ENCODE results near the gene PSTK. TPM values are rescaled to one million over a fixed set of nuclear protein-coding genes. Genes with fewer than 3 reads are reported as not detected.
A peak's percentile ranks its signal among the peaks of the same experiment; 100 is the strongest.

PSTK gene
- 2.8 TPM for total RNA-seq
- long read RNA-seq, partial matches to known transcripts: 0 of 14 reads
- long read RNA-seq, other reads (novel, unspliced or antisense): 11 of 14 reads

GRCh38 chr10:122980209-122981065, at the start of gene PSTK:
PSTK (plus strand) TSS chr10:122980401; CDS start chr10:122980480, 79 bp downstream.
- intact Hi-C loops (cut with DNase I): no loop called here
- Histone ChIP-seq H3K9me3 (no peaks in the 10 kb centered on the region), H3K36me3 (peaks cover 12% of the 10 kb centered on the region), H3K27me3 (ENCODE audit: low read depth) (no peaks in the 10 kb centered on the region), H3K27ac (peak within 1 kb of the TSS; percentile 96), H3K4me3 (peak within 1 kb of the TSS; percentile 70), H3K4me1 (peaks cover 13% of the 10 kb centered on the region)
- TF ChIP-seq, protein P1, sequence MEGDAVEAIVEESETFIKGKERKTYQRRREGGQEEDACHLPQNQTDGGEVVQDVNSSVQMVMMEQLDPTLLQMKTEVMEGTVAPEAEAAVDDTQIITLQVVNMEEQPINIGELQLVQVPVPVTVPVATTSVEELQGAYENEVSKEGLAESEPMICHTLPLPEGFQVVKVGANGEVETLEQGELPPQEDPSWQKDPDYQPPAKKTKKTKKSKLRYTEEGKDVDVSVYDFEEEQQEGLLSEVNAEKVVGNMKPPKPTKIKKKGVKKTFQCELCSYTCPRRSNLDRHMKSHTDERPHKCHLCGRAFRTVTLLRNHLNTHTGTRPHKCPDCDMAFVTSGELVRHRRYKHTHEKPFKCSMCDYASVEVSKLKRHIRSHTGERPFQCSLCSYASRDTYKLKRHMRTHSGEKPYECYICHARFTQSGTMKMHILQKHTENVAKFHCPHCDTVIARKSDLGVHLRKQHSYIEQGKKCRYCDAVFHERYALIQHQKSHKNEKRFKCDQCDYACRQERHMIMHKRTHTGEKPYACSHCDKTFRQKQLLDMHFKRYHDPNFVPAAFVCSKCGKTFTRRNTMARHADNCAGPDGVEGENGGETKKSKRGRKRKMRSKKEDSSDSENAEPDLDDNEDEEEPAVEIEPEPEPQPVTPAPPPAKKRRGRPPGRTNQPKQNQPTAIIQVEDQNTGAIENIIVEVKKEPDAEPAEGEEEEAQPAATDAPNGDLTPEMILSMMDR (IDR thresholded peaks at IDR 0.05): peak; percentile 95
- DNase-seq (peak; percentile 95), ATAC-seq (peak; percentile 99 to 100)

DNA sequence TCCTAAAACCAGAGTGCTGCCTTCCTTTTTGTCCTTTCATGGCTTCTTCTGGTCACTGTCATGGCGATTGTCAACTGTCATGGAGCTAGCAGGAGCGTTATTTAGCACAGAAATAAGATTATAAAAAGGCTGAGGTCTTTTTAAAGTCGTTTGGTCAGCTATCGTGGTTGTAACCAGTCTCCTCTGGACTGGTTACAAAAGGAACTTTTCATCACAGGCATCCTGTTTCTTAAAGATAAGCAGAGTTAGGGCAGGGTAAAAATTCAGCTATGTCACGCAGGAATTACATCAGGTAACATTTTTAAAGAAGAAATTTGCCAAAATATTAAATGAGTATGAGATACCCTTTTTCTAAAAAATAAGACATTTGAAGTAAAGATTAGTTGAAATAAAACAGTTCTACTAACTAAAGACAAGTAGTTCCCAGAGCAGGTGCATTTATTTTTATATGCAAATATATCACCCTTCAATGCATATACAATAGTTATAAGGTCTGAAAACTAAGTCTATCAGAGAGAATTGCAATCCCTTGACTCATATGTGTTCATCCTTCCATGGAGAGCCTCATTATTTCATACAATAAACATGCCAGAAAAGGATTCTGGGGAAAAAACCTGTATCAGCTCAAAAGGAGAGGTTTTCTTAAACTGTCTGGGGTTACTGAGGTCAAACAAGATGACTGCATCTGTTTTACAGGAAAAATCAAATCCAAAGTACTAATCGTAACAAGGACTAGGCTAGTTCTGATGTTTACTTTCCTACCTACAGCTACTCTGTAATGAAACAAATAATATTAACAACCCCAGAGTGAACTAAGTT, 48.9 kb upstream of the PSTK start:
- TF ChIP-seq, protein P1 (IDR thresholded peaks at IDR 0.05): no peak
- Histone ChIP-seq H3K4me1 (no peaks in the 10 kb centered on the region), H3K27me3 (ENCODE audit: low read depth) (no peaks in the 10 kb centered on the region), H3K9me3 (no peaks in the 10 kb centered on the region), H3K27ac (no peak overlapping the region), H3K36me3 (peaks cover 7% of the 10 kb centered on the region), H3K4me3 (no peak overlapping the region)
- DNase-seq: no peak
- ATAC-seq: no peak
- intact Hi-C loops (cut with DNase I): no loop called here

DNA sequence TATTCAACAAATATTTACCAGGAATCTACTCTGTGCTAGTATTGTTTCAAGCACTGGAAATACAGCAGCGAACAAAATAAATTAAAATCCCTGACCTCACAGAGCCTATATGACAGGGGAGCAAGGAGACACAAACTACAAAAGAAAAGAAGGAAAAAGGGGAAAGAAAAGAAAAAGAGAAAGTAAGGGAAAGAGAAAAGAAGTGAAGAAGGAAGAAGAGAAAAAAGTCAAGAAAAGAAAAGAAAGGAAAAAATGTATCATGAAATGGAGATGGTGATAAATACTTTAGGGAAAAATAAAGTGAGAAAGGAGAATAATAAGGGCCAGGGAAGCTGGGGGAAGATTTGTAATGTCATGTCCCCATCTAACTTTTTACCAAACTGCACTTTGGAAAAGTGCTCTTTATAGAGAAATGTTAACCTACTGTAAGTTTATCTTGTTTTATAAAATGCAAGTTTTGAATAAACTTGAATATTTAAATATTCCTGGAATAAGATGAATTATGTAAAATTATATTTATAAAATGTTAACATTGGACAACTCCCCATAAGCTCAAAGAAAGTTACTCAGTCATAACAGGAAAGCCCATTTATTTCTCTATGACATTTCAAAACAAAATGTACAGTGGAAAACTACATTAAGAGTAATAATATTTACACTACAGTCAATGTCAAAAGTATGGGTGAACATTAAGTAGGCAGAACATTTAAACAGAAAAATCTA, 40.9 kb upstream of the PSTK start:
- Histone ChIP-seq H3K27ac (no peak overlapping the region), H3K27me3 (ENCODE audit: low read depth) (no peaks in the 10 kb centered on the region), H3K9me3 (no peaks in the 10 kb centered on the region), H3K4me3 (no peak overlapping the region), H3K36me3 (peaks cover 31% of the 10 kb centered on the region), H3K4me1 (no peaks in the 10 kb centered on the region)
- intact Hi-C loops (cut with DNase I): no loop called here
- DNase-seq: no peak
- TF ChIP-seq, protein P1 (IDR thresholded peaks at IDR 0.05): no peak
- ATAC-seq: no peak

DNA sequence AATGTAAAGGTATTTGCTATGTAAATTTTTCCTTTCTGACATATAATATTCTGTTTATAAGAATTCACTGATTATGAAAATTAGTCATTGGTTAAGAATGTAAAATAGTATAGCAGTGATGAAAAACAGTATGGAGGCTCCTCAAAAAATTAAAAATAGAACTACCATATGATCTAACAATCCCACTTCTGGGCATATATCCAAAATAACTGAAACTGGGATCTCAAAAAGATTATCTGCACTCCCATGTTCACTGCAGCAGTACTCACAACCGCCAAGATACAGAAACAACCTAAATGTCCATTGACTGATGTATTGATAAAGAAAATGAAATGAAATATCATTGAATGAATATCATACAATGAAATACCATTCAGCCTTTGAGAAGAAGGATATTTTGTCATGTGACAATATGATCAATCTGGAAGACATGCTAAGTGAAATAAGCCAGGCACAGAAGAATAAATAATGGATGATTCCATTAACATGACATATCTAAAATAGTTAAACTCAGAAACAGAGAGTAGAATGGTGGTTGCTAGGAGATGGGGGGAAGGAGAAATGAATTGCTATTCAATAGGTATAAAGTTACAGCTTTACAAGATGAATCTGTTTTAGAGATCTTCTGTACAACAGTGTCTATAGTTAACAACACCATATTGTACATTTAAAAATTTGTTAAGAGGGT, 40.2 kb upstream of the PSTK start:
- H3K4me3 ChIP-seq: no peak overlapping the region
- intact Hi-C loops (cut with DNase I): no loop called here
- H3K9me3 ChIP-seq: no peaks in the 10 kb centered on the region
- no peaks in the 10 kb centered on the region for H3K4me1 ChIP-seq
- H3K27me3 ChIP-seq (ENCODE audit: low read depth): no peaks in the 10 kb centered on the region
- TF ChIP-seq, protein P1 (IDR thresholded peaks at IDR 0.05): no peak
- ATAC-seq (no peak), DNase-seq (no peak)
- H3K27ac ChIP-seq: no peak overlapping the region
- H3K36me3 ChIP-seq: peaks cover 31% of the 10 kb centered on the region
